MM.1S (cell line): ENCODE results near the gene RAB31.

Source experiments
- CTCF ChIP-seq: fragments of 300-600 bp; sonication (generic); IDR thresholded peaks from 2 replicates; pipeline ENCODE4 v1.5.1; 2016; ENCODE audit warnings: antibody characterized with exemption, low read length, mixed read lengths
- EZH2 ChIP-seq: fragments of 300-600 bp; sonication (generic); optimal IDR thresholded peaks from 2 replicates; pipeline ENCODE3; 2017; ENCODE audit warnings: low read depth, mild to moderate bottlenecking, antibody characterized with exemption, low read length, mixed read lengths
- EZH2phosphoT487 ChIP-seq: fragments of 300-600 bp; sonication (generic); IDR thresholded peaks from 2 replicates; pipeline ENCODE4 v1.6.1; 2018; ENCODE audit warnings: antibody characterized with exemption, low read length

GRCh38 chr18:9756271-9756932, 48.3 kb downstream of the RAB31 start:
- no peak for TF ChIP-seq EZH2
- TF ChIP-seq CTCF: no peak
- TF ChIP-seq EZH2phosphoT487: no peak
